HCT116 (cell line): Measurements from ENCODE around the gene HEPN1. TPM values are rescaled to one million over a fixed set of nuclear protein-coding genes. Genes with fewer than 3 reads are reported as not detected.

Experiments used
- ATAC-seq: fragments of 200-7000 bp; cut with Tn5 transposase; 2 replicates; pipeline ENCODE4 v1.9.1; 2020; ENCODE audit warnings: mild to moderate bottlenecking, moderate library complexity
- BruUV-seq: library from RNA; stranded (reverse); fragments of 400-500 nt; replicated peaks from 2 replicates; lab custom pipeline; 2021; lab: Mats Ljungman, UMichigan
- CTCF ChIA-PET: fragments of 300-600 bp; sonication (Branson Sonifier 250); formaldehyde crosslinking; loops from one replicate; lab custom pipeline; 2021; ENCODE audit warnings: antibody characterized with exemption; lab: Charles Lee
- POLR2A ChIA-PET: fragments of 300-600, 350-600 bp; sonication (Branson Sonifier 250); formaldehyde crosslinking; loops from one replicate; lab custom pipeline; 2021; ENCODE audit warnings: antibody characterized with exemption; lab: Charles Lee
- RAD21 ChIA-PET, 2 experiments: fragments of 300-600 bp; sonication (Branson Sonifier 250); formaldehyde crosslinking; loops; one replicate each; lab custom pipeline; 2023; ENCODE audit warnings: low total read pairs in 2 of 2; ENCODE audit not compliant: uncharacterized antibody in 2 of 2, unreplicated experiment in 2 of 2, low non-redundant PET in 1 of 2; lab: Charles Lee
- DNase-seq: peaks from one replicate; pipeline ENCODE4 v3.0.0-alpha.2; 2010; ENCODE audit warnings: low read depth, low spot score
- H2AFZ ChIP-seq: fragments of 200-600 bp; shearing (Covaris generic), sonication (generic); 2 replicates; pipeline ENCODE4 v1.6.1; 2017; ENCODE audit warnings: low read depth, mixed run types, mixed read lengths, antibody characterized with exemption, low read length; ENCODE audit not compliant: poor library complexity, severe bottlenecking
- H3K27ac ChIP-seq: 2 replicates; pipeline ENCODE4 v1.5.1; 2012; ENCODE audit warnings: low read depth, low read length
- H3K27me3 ChIP-seq: fragments of 200-600 bp; sonication (generic); 2 replicates; pipeline ENCODE4 v1.6.1; 2016; ENCODE audit warnings: mixed run types, low read length, mixed read lengths; ENCODE audit not compliant: insufficient read depth
- H3K36me3 ChIP-seq, 2 experiments: fragments of 200-500 bp in 1 of 2; fragments of 200-600 bp in 1 of 2; sonication (Bioruptor generic) in 1 of 2; sonication (generic) in 1 of 2; 2 replicates each; pipeline versions ENCODE4 v1.5.1 to v1.6.1; 2014 to 2016; ENCODE audit warnings: low read length in 2 of 2, inconsistent platforms in 1 of 2, mixed read lengths in 1 of 2, mixed run types in 1 of 2; ENCODE audit not compliant: insufficient read depth in 2 of 2, control insufficient read depth in 1 of 2
- H3K4me1 ChIP-seq, 2 experiments: fragments of 200-600 bp in 1 of 2; sonication (generic) in 1 of 2; 2 replicates each; pipeline versions ENCODE4 v1.5.1 to v1.6.1; 2012 to 2017; ENCODE audit warnings: low read length in 2 of 2, inconsistent platforms in 1 of 2, mild to moderate bottlenecking in 1 of 2, mixed read lengths in 1 of 2, mixed run types in 1 of 2, moderate library complexity in 1 of 2; ENCODE audit not compliant: insufficient read depth in 2 of 2, control insufficient read depth in 1 of 2
- H3K4me2 ChIP-seq: fragments of 200-600 bp; sonication (generic); 2 replicates; pipeline ENCODE4 v1.6.1; 2017; ENCODE audit warnings: mixed run types, low read length, mixed read lengths
- H3K4me3 ChIP-seq, 2 experiments: fragments of 200-600 bp in 1 of 2; sonication (generic) in 1 of 2; replicated peaks in 1 of 2; 2 replicates each; pipeline ENCODE4 v1.5.1; 2011 to 2016; ENCODE audit warnings: low read length in 2 of 2, control low read depth in 1 of 2, low read depth in 1 of 2, mild to moderate bottlenecking in 1 of 2, mixed read lengths in 1 of 2, mixed run types in 1 of 2
- H3K79me2 ChIP-seq: fragments of 200-600 bp; sonication (generic); 2 replicates; pipeline ENCODE4 v1.6.1; 2017; ENCODE audit warnings: mild to moderate bottlenecking, mixed run types, low read length, moderate library complexity, mixed read lengths; ENCODE audit not compliant: insufficient read depth
- H3K9ac ChIP-seq: fragments of 200-600 bp; sonication (generic); 2 replicates; pipeline ENCODE4 v1.6.1; 2016; ENCODE audit warnings: low read length, mixed read lengths
- H3K9me2 ChIP-seq: fragments of 200-600 bp; sonication (generic), shearing (Covaris generic); 2 replicates; pipeline ENCODE4 v1.6.1; 2017; ENCODE audit warnings: mixed run types, mild to moderate bottlenecking, moderate library complexity; ENCODE audit not compliant: insufficient read depth
- H3K9me3 ChIP-seq, 2 experiments: fragments of 200-500 bp in 1 of 2; fragments of 200-600 bp in 1 of 2; sonication (Bioruptor generic) in 1 of 2; sonication (generic) in 1 of 2; 2 replicates each; pipeline ENCODE4 v1.6.1; 2014 to 2017; ENCODE audit warnings: low read length in 2 of 2, mixed read lengths in 2 of 2, inconsistent platforms in 1 of 2, low read depth in 1 of 2, mild to moderate bottlenecking in 1 of 2, mixed run types in 1 of 2, moderate library complexity in 1 of 2; ENCODE audit not compliant: control insufficient read depth in 1 of 2, insufficient read depth in 1 of 2
- H4K20me1 ChIP-seq: fragments of 200-600 bp; sonication (generic), shearing (Covaris generic); 2 replicates; pipeline ENCODE4 v1.6.1; 2017; ENCODE audit warnings: mixed run types, mild to moderate bottlenecking, moderate library complexity; ENCODE audit not compliant: insufficient read depth
- CBX3 ChIP-seq: IDR thresholded peaks from 2 replicates; pipeline ENCODE4 v1.6.1; 2012; ENCODE audit warnings: low read depth
- CEBPB ChIP-seq: IDR thresholded peaks from 2 replicates; pipeline ENCODE4 v1.6.1; 2012; ENCODE audit warnings: low read depth
- CTCF ChIP-seq, 3 experiments: fragments of 200-600 bp in 1 of 3; sonication (generic) in 1 of 3; IDR thresholded peaks in 2 of 3; conservative IDR thresholded peaks in 1 of 3; 2 replicates each; pipeline ENCODE4 v1.5.1; 2012 to 2017; ENCODE audit warnings: low read depth in 2 of 3, low read length in 2 of 3, antibody characterized with exemption in 1 of 3, borderline replicate concordance in 1 of 3, control low read depth in 1 of 3, mild to moderate bottlenecking in 1 of 3, mixed read lengths in 1 of 3, mixed run types in 1 of 3, moderate library complexity in 1 of 3; ENCODE audit not compliant: insufficient read depth in 1 of 3
- EGR1 ChIP-seq: IDR thresholded peaks from 2 replicates; pipeline ENCODE4 v1.6.1; 2012; ENCODE audit warnings: low read depth
- ELF1 ChIP-seq: IDR thresholded peaks from 2 replicates; pipeline ENCODE4 v1.6.1; 2012; ENCODE audit warnings: low read depth, borderline replicate concordance
- EZH2phosphoT487 ChIP-seq: fragments of 200-600 bp; IDR thresholded peaks from 2 replicates; pipeline ENCODE4 v1.6.1; 2018; ENCODE audit warnings: antibody characterized with exemption, borderline replicate concordance
- SIN3A ChIP-seq: IDR thresholded peaks from 2 replicates; pipeline ENCODE4 v1.6.1; 2012; ENCODE audit warnings: low read depth
- SRF ChIP-seq: IDR thresholded peaks from 2 replicates; pipeline ENCODE4 v1.6.1; 2012; ENCODE audit warnings: low read depth
- TCF7L2 ChIP-seq: IDR thresholded peaks from 2 replicates; pipeline ENCODE4 v1.7.0; 2011; ENCODE audit warnings: borderline replicate concordance, inconsistent platforms; ENCODE audit not compliant: insufficient read depth, insufficient read length; ENCODE audit errors: extremely low read depth
- intact Hi-C: fragments of 100-400 bp; cut with micrococcal nuclease; formaldehyde crosslinking; loops from 2 replicates; pipeline ENCODE4 v1.10.0; 2022
- total RNA-seq: library from RNA; stranded (reverse); gene quantifications from one replicate; pipeline ENCODE4 v1.2.1, GENCODE V29; 2021; ENCODE audit not compliant: unreplicated experiment

HEPN1 gene
- total RNA-seq, 1 experiment from 2014 or later: not detected

- no peaks in the 10 kb centered on the region for H4K20me1 ChIP-seq
- H3K4me2 ChIP-seq: no peak overlapping the region
- no peak for DNase-seq
- H3K4me3 ChIP-seq: no peak overlapping the region
- no peak overlapping the region for H3K27ac ChIP-seq
- intact Hi-C loops: no loop called here
- no peaks in the 10 kb centered on the region for H3K36me3 ChIP-seq
- TF ChIP-seq SRF (no peak), EZH2phosphoT487 (no peak), ELF1 (no peak), TCF7L2 (no peak), CEBPB (no peak), SIN3A (no peak), CTCF (IDR thresholded peaks at IDR 0.05 in 2 of 3, conservative IDR thresholded peaks at IDR 0.05 in 1 of 3; ENCODE audit: borderline replicate concordance in 1 of 3, insufficient read depth in 1 of 3, low read depth in 2 of 3, low read length in 2 of 3) (no peak), EGR1 (no peak), CBX3 (no peak)
- no peaks in the 10 kb centered on the region for H3K9me3 ChIP-seq
- H3K27me3 ChIP-seq: no peaks in the 10 kb centered on the region
- no peaks in the 10 kb centered on the region for H3K79me2 ChIP-seq
- H3K9ac ChIP-seq: no peak overlapping the region
- no TSS peak for BruUV-seq
- H3K9me2 ChIP-seq: no peaks in the 10 kb centered on the region
- ChIA-PET RAD21 (no interaction called here), POLR2A (no interaction called here), CTCF (no interaction called here)
- H3K4me1 ChIP-seq: peaks cover 7 to 24% of the 10 kb centered on the region in 2 experiments
- no peak for ATAC-seq
- H2AFZ ChIP-seq: no peak overlapping the region
Observed at GRCh38 chr11:124950601-124951330, 31.7 kb downstream of the HEPN1 start.
